ENCODE data around the gene USP7.

- no peak for TF ChIP-seq CTCF (IDR thresholded peaks at IDR 0.05)
- no peak for TF ChIP-seq POLR2AphosphoS5 (IDR thresholded peaks at IDR 0.05)
Observed at GRCh38 chr16:8926827-8927226, 36.9 kb downstream of the USP7 start.

Data from breast epithelium (tissue), 3 donors.